Measurements from ENCODE around the gene CCNJL. TPM values are rescaled to one million over a fixed set of nuclear protein-coding genes. Genes with fewer than 3 reads are reported as not detected.
"Not testable (repeated sequence)": the region's sequence is repeated elsewhere in the genome, so short reads cannot be mapped to it uniquely, and the experiment has no call there.

CCNJL gene
- polyA plus RNA-seq, 1 donor, result 6.3 TPM

DNA sequence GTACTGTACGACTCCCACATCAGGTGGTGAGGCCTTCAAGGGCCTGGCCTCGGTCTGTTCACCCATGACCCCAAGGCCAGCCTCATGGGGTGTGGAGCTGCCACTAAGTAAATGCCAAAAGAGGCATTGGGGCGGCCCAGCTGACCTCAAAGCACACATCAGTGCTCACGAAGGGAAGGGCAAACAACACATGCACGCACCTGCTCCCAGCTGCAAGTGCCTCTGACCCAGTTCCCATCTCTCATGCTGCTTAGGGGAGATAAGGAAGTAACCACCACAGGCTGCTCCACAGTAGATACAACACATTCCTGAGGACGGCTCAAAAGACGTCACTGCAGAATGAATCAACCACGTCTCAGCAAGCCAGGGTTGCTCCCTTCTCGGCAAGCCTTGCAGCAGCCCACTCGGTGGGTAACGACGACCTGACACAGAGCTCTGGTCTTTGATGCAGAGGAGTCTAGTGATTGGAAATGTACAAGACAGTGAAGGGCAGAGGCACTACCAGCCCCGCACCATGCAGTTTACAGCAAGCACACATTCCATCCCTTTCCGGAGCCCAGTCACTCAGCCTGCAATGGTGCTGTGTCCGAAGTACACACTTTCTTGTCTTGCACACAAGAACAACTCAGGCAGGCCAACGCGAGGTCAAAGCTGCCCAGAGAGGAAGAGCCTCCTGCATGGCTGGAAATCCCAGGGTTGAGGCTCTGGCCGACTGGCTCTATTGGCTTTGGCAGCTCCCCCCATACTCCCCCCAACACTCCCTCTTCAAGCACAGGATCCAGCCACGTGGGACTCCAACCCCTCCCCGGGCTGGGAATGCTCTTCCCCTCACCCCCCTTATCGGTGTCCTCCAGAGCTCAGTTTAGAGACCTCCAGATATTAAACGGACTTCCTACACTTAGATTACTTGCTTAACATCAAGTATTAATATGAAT, 51.2 kb downstream of the CCNJL start:
- DNase-seq, result no peak

DNA sequence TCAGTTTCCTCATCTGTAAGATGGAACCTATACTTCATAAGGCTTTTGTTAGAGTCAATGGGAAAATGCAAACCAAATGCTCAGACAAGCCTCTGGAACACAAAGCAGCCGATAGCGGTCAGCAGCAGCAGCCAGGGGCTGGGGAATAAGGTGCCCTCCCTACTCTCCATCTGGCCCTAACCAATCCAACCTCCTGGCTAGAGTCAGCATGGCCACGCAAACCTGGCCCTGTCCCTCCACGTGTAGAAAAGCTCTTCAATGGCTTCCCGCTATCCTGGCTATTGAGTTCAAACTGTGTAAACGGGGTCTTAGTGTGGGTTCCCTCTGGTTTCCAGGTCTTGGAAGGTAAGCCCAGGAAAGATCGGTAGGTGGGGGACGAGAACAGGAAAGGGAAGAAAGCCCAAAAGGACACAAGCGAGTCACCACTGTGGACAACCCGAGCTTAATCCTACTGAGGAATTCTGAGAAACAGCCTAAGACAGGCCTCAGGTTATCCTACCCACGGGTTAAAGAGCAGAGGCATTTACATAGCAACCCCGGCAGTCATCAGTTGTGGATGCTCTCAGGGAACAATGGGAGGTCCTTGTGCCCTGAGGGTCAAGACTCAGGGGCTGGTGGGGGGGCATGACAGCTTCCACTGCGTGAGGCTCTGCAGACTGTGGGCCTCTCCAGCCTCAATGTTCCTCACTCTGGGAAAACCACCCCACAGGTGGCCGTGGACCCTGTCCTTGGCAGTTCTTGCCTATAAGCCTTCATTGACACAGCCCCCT, 52.2 kb downstream of the CCNJL start:
- DNase-seq, result no peak

DNA sequence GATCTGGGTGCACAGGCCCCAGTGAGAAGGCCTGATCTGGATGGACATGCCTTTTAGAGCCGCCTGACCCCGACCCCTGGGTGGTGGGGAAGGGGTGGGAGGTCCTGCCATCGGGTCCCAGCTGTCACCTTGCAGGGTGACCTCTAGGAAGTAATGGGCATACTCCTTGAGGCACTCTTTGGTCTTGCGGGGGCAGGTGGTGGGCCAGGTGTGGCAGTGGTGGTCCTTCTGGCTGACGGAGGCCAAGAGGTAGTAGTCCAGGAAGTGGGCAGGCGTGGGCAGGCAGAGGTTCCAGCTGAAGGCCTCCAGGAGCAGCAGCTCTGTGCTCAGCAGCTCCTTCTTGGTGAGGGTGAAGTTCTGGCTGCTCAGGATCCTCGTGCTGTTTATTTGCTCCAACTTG, 53.0 kb downstream of the CCNJL start:
- DNase-seq, result no peak

DNA sequence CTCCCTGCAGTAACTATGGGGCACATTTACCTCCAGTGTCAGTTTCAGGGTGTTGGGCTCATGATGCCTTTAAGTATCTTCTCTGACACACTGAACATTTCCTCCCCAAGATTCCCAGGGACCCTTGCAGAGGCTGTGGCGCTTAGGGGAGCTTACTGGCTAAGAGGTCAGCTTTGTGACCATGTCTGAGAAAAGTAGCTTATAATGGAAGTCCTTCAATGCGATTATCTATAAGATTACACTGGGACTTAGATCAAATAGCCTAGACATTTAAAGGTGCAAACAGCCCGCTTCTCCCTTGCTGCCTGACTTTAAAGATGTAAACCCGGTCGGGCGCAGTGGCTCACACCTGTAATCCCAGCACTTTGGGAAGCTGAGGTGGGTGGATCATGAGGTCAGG, 57.7 kb downstream of the CCNJL start:
- DNase-seq, result no peak

DNA sequence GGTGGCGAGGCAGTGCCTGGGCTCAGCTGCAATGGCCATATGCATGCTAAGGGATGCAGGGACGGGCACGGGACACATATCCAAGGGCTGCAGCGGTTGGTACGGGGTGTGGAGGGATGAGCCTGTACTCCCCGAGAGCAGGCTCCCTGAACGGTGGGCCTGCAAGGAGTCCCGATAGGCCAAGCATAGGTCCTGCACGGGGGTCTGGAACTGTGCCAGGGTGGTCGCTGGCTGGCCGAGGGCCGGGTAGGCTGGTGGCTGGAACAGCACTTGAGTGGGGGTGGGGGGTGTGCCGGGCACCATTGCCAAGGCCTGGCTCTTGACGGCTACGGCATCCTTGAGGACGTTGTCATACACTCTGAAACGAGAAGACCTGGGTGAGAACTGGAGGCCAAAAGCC, 58.9 kb downstream of the CCNJL start:
- no peak for DNase-seq

DNA sequence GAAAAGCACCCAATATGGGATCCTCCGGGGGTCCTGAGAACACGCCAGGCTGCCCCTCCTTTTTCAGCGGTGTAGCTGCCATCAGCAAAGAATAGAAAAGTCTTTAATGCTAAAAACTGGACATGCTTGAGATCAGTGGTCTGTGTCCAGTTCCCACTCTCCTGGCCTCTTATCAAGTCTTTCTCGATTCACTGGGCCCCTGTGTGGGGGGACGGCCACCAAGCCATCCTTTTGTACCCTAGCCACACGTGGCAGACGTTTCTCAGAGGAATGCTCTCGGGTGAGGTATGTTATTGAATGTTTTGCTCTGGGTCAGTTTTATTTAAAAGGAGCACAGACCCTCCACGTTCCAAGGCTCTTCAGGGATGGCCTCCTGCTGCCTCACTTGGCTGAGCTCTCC, 59.4 kb downstream of the CCNJL start:
- DNase-seq, result no peak

DNA sequence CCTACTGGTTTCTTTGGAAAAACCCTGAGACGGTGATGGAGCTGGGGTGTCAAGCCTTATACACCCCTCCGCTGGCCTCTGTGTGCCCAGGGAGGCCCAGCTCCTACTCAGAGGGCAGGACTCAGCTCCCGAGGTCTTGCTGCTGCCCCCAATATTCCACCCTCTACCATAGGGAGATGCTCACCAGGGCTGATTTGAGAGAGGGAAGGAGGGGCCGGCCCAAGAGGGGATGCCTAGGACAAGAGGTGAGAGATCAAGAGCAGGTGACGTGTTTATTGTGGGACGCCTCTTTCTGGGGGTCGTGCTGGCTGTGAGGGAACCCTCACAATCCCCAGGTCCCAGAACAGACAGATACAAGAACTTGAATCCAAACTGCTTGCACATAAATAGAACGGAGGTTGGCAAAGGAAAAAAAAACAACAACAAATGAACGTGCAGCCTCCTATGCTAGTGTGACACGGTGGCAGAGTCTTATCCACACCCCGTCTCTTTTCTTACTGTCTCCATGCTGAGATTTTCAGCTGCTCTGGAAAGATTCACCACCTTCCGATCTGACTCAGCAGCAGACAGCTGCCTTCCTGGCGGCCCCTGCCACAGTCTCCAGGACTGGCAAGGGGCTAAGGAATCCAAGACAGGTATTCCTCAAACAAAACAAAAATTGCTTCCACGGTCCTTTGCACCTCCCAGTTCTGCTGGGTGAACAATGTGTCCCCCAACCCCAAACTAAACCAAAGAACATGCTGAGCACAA, 60.8 kb downstream of the CCNJL start:
- DNase-seq, result no peak

DNA sequence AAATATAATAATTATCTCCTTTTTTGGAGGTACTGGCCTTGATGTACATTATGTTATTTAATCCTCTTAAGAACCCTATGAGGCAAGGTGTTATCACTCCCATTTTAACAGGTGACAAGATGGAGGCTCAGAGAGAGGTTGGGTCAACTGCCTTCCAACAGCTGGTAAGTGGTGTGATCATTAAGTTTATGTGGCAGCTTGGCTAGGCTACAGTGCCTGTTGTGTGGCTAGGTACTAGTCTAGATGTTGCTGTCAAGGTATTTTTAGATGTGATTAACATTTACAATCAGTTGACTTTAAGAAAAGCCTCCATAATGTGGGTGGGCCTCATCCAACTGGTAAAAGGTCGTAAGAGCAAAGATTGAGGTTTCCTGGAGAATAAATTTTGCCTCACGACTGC, 61.5 kb downstream of the CCNJL start:
- no peak for DNase-seq

DNA sequence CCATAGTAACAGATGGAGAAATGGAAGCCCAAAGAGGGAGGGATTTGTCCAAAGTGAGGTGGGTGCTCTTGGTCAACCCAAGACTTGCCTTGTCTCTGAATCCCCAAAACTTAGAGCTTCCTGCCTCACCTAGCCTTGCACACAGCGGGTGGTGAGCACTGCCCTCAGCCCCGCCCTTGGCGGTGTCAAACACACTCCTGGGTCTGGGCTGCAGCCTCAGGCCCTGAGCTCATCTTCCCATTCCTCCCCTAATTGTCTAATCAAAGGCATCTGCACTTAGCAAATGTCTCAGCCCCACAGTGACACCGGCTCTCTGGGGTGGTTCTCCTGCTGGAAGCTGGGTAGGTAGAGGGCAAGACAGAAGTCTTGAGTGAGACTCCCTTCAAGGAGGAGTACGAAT, 62.1 kb downstream of the CCNJL start:
- DNase-seq, result no peak

DNA sequence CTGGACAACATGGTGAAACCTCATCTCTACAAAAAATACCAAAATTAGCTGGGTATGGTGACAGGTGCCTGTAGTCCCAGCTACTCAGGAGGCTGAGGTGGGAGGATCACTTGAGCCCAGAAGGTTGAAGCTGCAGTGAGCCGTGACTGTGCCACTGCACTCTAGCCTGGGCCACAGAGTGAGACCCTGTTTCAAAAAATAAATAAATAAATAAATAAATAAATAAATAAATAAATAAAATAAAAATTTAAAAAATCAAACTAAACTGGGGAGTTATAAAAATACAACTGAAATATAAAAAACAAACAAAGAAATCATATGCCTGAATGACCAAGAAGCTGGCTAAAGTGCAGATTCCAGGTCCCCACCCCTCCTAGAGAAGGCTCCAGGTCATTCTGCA, 62.8 kb downstream of the CCNJL start:
- not testable (repeated sequence) for DNase-seq

DNA sequence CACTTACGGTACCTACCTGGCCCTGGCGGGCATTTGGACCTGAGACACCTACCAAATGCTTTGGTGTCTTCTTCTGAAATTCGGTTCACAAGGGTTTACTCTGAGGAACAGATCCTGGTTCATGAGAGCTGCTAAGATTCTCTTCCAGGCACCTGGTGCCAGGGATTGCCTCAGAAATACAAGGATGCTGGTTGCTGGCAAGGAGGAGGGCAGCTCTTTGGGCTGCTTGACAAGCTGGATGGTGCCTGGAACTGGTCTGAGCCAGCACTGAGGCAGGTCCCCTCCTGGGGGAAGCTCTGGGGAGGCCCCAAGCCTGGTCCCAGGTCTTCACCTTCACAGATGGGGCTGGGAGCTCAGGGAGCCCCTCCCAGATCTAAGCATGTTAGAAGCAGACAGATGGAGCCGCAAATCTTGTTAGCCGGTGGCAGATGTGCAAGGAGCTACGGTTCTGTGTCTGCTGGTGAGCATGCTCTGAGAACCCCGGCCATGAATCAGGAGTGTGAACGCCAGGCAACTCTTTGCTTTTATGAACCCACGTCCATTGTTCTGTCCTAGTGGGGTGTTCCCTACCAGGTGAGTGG, 66.8 kb downstream of the CCNJL start:
- no peak for DNase-seq

DNA sequence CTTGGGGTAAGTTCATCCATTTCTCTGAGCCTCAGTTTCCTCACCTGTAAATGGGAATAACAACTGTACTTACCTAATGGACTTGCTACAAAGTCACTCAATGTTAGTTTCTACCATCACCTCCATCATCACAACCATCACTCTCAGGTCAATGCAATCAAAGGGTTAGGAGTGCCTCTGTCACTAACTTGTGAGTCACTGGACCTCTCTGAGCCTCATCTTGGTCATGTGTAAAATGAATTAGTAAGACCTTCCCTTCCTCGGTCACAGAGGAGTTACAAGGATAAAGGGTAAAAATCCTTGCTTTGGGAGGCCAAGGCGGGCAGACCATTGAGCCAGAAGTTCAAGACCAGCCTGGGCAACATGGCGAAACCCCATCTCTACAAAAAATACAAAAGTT, 70.2 kb downstream of the CCNJL start:
- no peak for DNase-seq

DNA sequence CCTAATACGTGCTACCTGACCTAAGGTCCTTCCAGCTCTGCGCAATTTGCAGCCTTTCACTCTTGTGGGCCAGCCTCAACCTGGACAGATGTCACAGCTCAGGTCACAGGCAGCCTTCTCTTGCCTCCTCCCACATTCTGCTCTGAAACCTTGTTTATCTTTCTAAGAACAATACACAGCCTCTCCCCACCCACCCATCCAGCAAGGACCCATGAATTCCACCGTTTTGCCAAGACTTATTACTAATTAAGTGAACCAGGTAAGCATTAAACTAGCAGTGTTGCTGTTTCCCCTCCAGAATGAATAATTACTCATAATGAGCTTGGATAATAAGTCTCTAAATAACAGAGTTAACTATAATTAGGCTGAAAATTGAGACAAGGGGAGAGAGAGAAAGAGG, 72.0 kb downstream of the CCNJL start:
- no peak for DNase-seq

DNA sequence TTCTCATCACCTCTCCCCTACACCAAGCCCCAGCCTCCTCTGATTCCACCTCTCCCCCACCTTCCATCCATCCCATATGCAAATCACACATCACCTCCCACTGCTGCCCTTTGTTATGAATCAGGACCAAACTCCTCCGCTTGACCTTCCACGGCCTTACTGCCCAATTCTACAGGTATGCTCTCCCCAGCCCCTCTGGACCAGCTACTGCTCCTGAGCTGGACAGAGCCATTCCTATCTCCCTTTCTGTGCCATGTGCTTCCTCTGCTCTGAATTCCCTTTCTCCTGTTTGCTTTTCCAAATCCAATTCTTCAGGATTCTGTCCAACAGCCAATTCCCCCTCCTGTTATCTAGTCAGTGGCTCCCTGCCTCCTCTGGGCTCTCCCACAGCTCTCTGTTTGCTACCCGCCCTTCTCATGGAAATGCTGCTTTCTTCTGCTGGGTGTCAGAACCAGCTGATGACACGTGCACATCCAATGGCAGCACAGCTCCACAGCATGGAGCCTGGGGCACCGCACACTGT, 74.7 kb downstream of the CCNJL start:
- DNase-seq, result no peak

DNA sequence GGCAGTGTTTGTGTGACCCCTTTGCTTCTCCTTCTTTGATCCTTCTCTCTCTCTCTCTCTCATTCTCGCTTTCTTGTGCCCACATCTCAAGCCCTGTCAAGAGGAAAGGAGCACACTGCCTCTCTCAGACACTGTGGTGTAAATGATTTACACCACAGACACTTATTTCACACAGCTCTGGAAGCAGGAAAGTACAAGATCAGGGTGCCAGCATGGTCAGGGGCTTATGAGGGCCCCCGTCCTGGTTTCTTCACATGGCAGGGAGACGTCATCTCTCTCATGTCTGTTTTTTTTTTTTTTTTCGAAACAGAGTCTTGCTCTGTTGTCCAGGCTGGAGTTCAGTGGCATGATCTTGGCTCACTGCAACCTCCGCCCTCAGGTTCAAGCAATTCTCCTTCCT, 76.6 kb downstream of the CCNJL start:
- DNase-seq, result no peak

DNA sequence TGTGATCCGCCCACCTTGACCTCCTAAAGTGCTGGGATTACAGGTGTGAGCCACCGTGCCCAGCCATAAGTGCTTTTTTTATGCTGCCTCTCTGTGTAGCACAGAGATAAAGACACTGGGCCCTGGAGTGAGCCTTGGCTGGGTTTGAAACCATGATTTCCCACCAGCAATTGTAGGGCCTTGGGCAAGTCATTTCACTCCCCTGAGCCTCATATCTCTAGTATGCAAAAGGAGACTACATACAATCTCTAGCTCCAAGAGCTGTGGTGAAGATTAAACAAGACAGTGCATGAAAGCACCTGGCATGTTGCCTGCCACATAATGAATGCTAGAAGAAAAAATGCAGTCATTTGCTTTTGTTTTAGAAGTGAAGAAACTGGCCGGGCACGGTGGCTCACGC, 79.1 kb downstream of the CCNJL start:
- DNase-seq, result no peak

DNA sequence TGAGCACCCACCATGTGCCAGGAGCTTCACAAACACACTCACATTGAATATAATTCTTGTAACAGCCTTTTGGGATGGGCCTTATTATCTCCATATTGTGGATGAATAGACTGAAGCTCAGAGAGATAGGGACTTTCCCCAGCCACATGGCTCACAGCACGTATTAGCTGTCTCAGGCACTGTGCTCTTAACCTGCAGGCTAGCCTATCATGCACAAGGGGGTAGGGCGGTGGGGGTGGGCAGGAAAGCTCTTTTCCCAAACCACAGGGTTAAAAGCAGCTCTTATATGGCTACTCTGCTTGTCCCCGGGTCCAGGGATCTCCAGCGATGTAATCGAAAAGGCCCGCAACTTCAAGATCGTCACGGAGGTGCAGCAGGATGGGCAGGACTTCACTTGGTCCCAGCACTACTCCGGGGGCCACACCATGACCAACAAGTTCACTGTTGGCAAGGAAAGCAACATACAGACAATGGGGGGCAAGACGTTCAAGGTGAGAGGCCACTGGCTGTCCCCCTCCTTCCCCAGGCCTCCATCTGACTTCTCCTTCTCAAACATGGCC, 80.5 kb downstream of the CCNJL start:
- no peak for DNase-seq

DNA sequence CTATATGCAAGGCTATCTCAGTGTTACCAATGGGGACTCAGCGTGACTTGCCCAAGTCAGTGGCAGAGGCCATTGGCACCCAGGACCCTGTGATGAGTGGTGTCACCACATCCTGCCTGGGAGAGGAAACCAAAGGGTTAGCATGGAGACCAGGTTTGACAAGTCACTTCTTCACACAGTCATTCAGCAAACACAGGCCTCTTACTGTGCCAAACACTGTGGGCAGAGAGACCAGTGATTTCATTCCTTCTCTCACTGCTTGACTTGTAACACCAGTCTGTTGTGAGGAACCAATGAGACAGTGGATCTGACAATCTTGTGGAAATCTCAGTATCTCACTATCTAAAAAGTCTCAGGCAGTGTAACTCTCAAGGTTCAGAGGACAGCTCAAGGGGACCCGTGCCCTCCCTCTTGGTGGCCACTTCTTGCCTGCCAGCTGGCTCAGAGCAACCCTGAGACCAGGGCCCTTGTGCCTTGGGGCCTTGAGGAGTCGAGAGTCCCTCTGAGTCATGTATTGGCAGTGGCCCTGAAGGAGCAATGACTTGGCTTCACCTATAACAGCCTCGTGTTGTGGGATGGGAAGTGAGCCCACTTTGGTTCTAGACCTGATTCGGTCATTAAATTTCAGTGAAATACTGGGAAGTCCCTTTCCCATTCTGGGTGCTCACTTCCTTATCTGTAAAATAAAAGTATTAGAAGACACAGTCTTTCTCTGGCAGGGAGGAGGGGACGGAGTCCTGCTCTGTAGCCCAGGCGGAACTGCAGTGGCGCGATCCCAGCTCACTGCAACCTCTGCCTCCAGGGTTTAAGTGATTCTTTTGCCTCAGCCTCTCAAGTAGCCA, 81.5 kb downstream of the CCNJL start:
- no peak for DNase-seq

DNA sequence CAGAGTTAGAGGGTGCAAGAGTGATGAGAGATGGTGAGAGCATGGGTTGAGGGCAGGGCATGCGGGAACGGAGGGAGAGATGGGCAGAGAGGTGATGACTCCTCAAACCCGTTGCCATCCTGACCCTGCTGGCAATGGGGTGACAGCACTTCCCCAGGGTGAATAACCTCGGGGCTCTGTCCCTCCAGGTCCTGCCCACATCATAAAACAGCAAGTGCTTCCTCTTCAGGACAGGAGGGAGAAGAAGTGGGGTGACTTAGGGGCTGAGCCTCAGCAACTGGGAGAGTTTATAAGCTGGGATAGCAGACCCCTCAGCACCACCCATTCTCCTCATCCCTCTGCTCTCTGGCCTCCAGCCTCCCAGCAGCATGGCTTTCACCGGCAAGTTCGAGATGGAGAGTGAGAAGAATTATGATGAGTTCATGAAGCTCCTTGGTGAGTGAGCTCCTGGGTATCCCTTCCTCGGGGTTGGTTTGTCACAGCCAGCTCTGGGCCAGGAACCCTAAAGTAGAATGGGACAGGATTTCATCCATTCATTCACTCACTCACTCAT, 83.1 kb downstream of the CCNJL start, which contains the start of gene FABP6:
Gene FABP6, plus strand, starts transcription at position 317 of the 553 bp plus-strand sequence. Its CDS starts 52 bp downstream, at position 369.
- no peak for DNase-seq

DNA sequence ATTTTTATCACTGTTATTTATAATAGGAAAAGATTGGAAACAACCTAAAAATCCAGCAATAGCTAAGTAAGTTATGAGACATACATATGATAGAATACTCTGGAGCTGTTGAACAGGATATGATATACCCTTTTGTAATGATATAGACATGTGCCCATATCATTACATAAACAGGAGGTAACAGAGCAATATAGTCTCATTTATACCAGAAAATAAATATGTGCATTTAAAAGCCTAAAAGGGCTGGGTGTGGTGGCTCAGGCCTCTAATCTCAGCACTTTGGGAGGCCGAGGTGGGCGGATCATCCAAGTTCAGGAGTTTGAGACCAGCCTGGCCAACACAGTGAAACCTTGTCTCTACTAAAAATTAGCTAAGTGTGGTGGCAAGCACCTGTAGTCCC, 85.4 kb downstream of the CCNJL start:
- DNase-seq, result no peak

DNA sequence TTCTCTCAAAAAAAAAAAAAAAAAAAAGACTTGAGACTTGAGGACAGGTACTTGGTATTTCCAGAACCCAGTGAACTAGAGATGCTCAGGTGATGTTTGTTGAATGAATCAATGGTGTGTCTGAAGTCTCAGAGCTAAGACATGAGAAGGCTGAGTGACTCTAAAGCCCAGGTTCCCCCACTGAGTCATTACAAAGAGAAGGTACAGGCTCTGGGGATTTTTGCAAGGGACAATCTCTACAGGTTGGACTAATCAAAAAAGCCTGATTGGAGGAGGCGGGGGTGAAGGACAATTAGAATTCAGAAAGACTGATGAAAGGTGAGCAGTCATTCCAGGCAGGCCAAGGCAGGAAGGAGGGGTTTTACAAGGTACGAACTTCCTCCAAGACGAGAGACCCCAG, 91.3 kb downstream of the CCNJL start:
- DNase-seq, result no peak
